Gastrocnemius medialis (tissue), 4 donors: ENCODE data around the gene WNK4.

Source experiments
- CTCF ChIP-seq, 5 experiments: fragments of 450-650 bp in 3 of 5; fragments of 200-600 bp in 2 of 5; sonication (generic) in 2 of 5; IDR thresholded peaks in 4 of 5; conservative IDR thresholded peaks in 1 of 5; 1 replicate in 4 of 5; 2 replicates in 1 of 5; pipeline ENCODE4 v1.5.1; 2016 to 2019; ENCODE audit warnings: antibody characterized with exemption in 5 of 5, mild to moderate bottlenecking in 3 of 5, moderate library complexity in 3 of 5
- POLR2A ChIP-seq, 2 donors: fragments of 450-650 bp; IDR thresholded peaks; one replicate each; pipeline ENCODE4 v1.6.1; 2017; ENCODE audit warnings: antibody characterized with exemption in 2 of 2, mild to moderate bottlenecking in 2 of 2, moderate library complexity in 2 of 2

GRCh38 chr17:42784811-42785592 lies 4.6 kb downstream of the WNK4 start:
- no peak for TF ChIP-seq CTCF (IDR thresholded peaks at IDR 0.05 in 4 of 5, conservative IDR thresholded peaks at IDR 0.05 in 1 of 5)
- no peak for TF ChIP-seq POLR2A (IDR thresholded peaks at IDR 0.05)
